IMR-90 (cell line): ENCODE results near the gene TNIP2. TPM values are rescaled to one million over a fixed set of nuclear protein-coding genes. Genes with fewer than 3 reads are reported as not detected.

Source experiments
- ATAC-seq: fragments of 200-7000 bp; cut with Tn5 transposase; 2 replicates; pipeline ENCODE4 v1.9.1; 2020; ENCODE audit warnings: low read depth, mild to moderate bottlenecking, moderate library complexity
- BruUV-seq: library from RNA; stranded (reverse); fragments of 400-500 nt; replicated peaks from 2 replicates; lab custom pipeline; 2021; lab: Mats Ljungman, UMichigan
- CTCF ChIA-PET: fragments of 300-600 bp; formaldehyde crosslinking; extraction: SDS; loops from one replicate; lab custom pipeline; 2021; ENCODE audit warnings: antibody characterized with exemption; lab: Yijun Ruan, JAX
- POLR2A ChIA-PET: fragments of 300-600 bp; sonication (Branson Sonifier 250); formaldehyde crosslinking; loops from one replicate; lab custom pipeline; 2022; ENCODE audit warnings: antibody characterized with exemption; ENCODE audit not compliant: unreplicated experiment; lab: Charles Lee
- DNase-seq: peaks from one replicate; pipeline ENCODE4 v3.0.0; 2013
- H2AFZ ChIP-seq: replicated peaks from 2 replicates; pipeline ENCODE3; 2013; ENCODE audit warnings: low read length, mild to moderate bottlenecking; ENCODE audit not compliant: poor library complexity
- H2AK5ac ChIP-seq: 2 replicates; pipeline ENCODE4 v1.6.1; 2013; ENCODE audit warnings: low read depth, low read length, inconsistent platforms
- H2AK9ac ChIP-seq: replicated peaks from 2 replicates; pipeline ENCODE3; 2013; ENCODE audit warnings: mild to moderate bottlenecking, low read depth, low read length, moderate library complexity; ENCODE audit not compliant: poor library complexity
- H2BK120ac ChIP-seq: 2 replicates; pipeline ENCODE4 v1.6.1; 2013; ENCODE audit warnings: low read depth, low read length, inconsistent platforms
- H2BK15ac ChIP-seq: 3 replicates; pipeline ENCODE4 v1.6.1; 2013; ENCODE audit warnings: low read depth, low read length, inconsistent platforms
- H2BK20ac ChIP-seq: 2 replicates; pipeline ENCODE4 v1.6.1; 2013; ENCODE audit warnings: low read depth, mild to moderate bottlenecking, inconsistent platforms, low read length, moderate library complexity
- H2BK5ac ChIP-seq: 2 replicates; pipeline ENCODE4 v1.6.1; 2013; ENCODE audit warnings: mild to moderate bottlenecking, low read depth, low read length, inconsistent platforms; ENCODE audit not compliant: poor library complexity, severe bottlenecking
- H3K14ac ChIP-seq: replicated peaks from 2 replicates; pipeline ENCODE4 v1.6.1; 2013; ENCODE audit warnings: low read depth, low read length, inconsistent platforms
- H3K18ac ChIP-seq: 2 replicates; pipeline ENCODE4 v1.6.1; 2013; ENCODE audit warnings: low read depth, low read length, control low read depth
- H3K23ac ChIP-seq: 2 replicates; pipeline ENCODE4 v1.6.1; 2013; ENCODE audit warnings: low read depth, low read length, inconsistent platforms
- H3K27ac ChIP-seq: 2 replicates; pipeline ENCODE4 v1.5.1; 2013; ENCODE audit warnings: mild to moderate bottlenecking, control low read depth, low read length; ENCODE audit not compliant: insufficient read depth
- H3K27me3 ChIP-seq: 2 replicates; pipeline ENCODE4 v1.6.1; 2013; ENCODE audit warnings: low read length; ENCODE audit not compliant: control insufficient read depth, insufficient read depth
- H3K36me3 ChIP-seq: 2 replicates; pipeline ENCODE4 v1.6.1; 2013; ENCODE audit warnings: low read length, mixed read lengths; ENCODE audit not compliant: control insufficient read depth, insufficient read depth
- H3K4ac ChIP-seq: 2 replicates; pipeline ENCODE4 v1.6.1; 2013; ENCODE audit warnings: low read depth, low read length, inconsistent platforms
- H3K4me1 ChIP-seq: 2 replicates; pipeline ENCODE4 v1.6.1; 2013; ENCODE audit warnings: low read length, mixed read lengths; ENCODE audit not compliant: control insufficient read depth, insufficient read depth
- H3K4me2 ChIP-seq: 2 replicates; pipeline ENCODE4 v1.6.1; 2013; ENCODE audit warnings: low read depth, mild to moderate bottlenecking, control low read depth, low read length, moderate library complexity
- H3K4me3 ChIP-seq: 2 replicates; pipeline ENCODE4 v1.5.1; 2013; ENCODE audit warnings: low read depth, mild to moderate bottlenecking, control low read depth, low read length, moderate library complexity; ENCODE audit not compliant: insufficient read depth
- H3K56ac ChIP-seq: 2 replicates; pipeline ENCODE4 v1.6.1; 2013; ENCODE audit warnings: low read length, inconsistent platforms; ENCODE audit not compliant: insufficient read depth; ENCODE audit errors: extremely low read depth
- H3K79me1 ChIP-seq, 2 experiments: 2 replicates each; pipeline ENCODE4 v1.6.1; 2013; ENCODE audit warnings: low read length in 2 of 2, inconsistent platforms in 1 of 2, low read depth in 1 of 2
- H3K9ac ChIP-seq: 2 replicates; pipeline ENCODE4 v1.6.1; 2013; ENCODE audit warnings: low read depth, low read length, control low read depth
- H3K9me1 ChIP-seq: 2 replicates; pipeline ENCODE4 v1.6.1; 2013; ENCODE audit warnings: low read length, inconsistent platforms; ENCODE audit not compliant: insufficient read depth
- H3K9me3 ChIP-seq: 2 replicates; pipeline ENCODE4 v1.6.1; 2013; ENCODE audit warnings: low read length; ENCODE audit not compliant: control insufficient read depth, insufficient read depth
- H4K20me1 ChIP-seq: 2 replicates; pipeline ENCODE4 v1.6.1; 2013; ENCODE audit warnings: low read length, inconsistent platforms; ENCODE audit not compliant: insufficient read depth
- H4K5ac ChIP-seq: 2 replicates; pipeline ENCODE4 v1.6.1; 2013; ENCODE audit warnings: mild to moderate bottlenecking, low read depth, low read length, control low read depth
- H4K8ac ChIP-seq, 2 experiments: 2 replicates each; pipeline ENCODE4 v1.6.1; 2013; ENCODE audit warnings: low read depth in 2 of 2, low read length in 2 of 2, control low read depth in 1 of 2, inconsistent platforms in 1 of 2
- H4K91ac ChIP-seq: 2 replicates; pipeline ENCODE4 v1.6.1; 2013; ENCODE audit warnings: low read depth, low read length, inconsistent platforms; ENCODE audit not compliant: insufficient read depth
- CHD1 ChIP-seq: IDR thresholded peaks from 2 replicates; pipeline ENCODE4 v1.6.1; 2012; ENCODE audit warnings: low read depth, low read length, improper control_type of control experiment
- MAZ ChIP-seq: IDR thresholded peaks from 2 replicates; pipeline ENCODE4 v1.6.1; 2012; ENCODE audit warnings: low read depth, mild to moderate bottlenecking, low read length, improper control_type of control experiment, moderate library complexity, borderline replicate concordance
- MXI1 ChIP-seq: IDR thresholded peaks from 2 replicates; pipeline ENCODE4 v1.6.1; 2012; ENCODE audit warnings: low read depth, mild to moderate bottlenecking, low read length, moderate library complexity, borderline replicate concordance
- POLR2A ChIP-seq: IDR thresholded peaks from 2 replicates; pipeline ENCODE4 v1.6.1; 2012; ENCODE audit warnings: mild to moderate bottlenecking, low read depth, low read length
- RAD21 ChIP-seq: IDR thresholded peaks from 2 replicates; pipeline ENCODE4 v1.6.1; 2012; ENCODE audit warnings: low read length, improper control_type of control experiment
- RCOR1 ChIP-seq: IDR thresholded peaks from 2 replicates; pipeline ENCODE4 v1.6.1; 2012; ENCODE audit warnings: mild to moderate bottlenecking, low read length, improper control_type of control experiment; ENCODE audit not compliant: insufficient replicate concordance
- RFX5 ChIP-seq: IDR thresholded peaks from 2 replicates; pipeline ENCODE4 v1.8.0; 2012; ENCODE audit warnings: low read depth, mild to moderate bottlenecking, low read length, moderate library complexity
- SMC3 ChIP-seq: fragments of 150-350 bp; IDR thresholded peaks from 2 replicates; pipeline ENCODE4 v1.6.1; 2016; ENCODE audit warnings: low read depth, mild to moderate bottlenecking, antibody characterized with exemption, low read length, moderate library complexity
- WGBS, 2 experiments: methylation state at CpG; one replicate each; pipeline versions ENCODE4 v1.1.5 to v1.1.7; 2013; ENCODE audit warnings: missing lambda C conversion rate in 2 of 2; ENCODE audit not compliant: insufficient read length in 1 of 2; ENCODE audit errors: extremely low coverage in 2 of 2; 5-methylcytosine and 5-hydroxymethylcytosine counted together
- dilution Hi-C: fragments of 300-500 bp; cut with HindIII; formaldehyde crosslinking; loops from one replicate; pipeline ENCODE4 v1.14.3; 2018; ENCODE audit warnings: low sequenced_read_pairs; ENCODE audit not compliant: unreplicated experiment
- in situ Hi-C: fragments of 300-500 bp; cut with MboI; formaldehyde crosslinking; loops from 3 replicates; pipeline ENCODE4 v1.14.3; 2019; ENCODE audit warnings: low sequenced_read_pairs, inconsistent platforms, mixed read lengths
- intact Hi-C: fragments of 100-400 bp; cut with micrococcal nuclease; formaldehyde crosslinking; loops from 2 replicates; pipeline ENCODE4 v1.10.0; 2022
- polyA plus RNA-seq, 3 experiments: library from polyadenylated mRNA; depleted of rRNA; stranded (reverse); fragments of >200 nt; gene quantifications; 2 replicates each; pipeline ENCODE4 v1.2.3, GENCODE V29; 2012; ENCODE audit warnings: low replicate concordance in 1 of 3
- total RNA-seq: library from RNA; depleted of rRNA; stranded (reverse); fragments of >200 nt; gene quantifications from 2 replicates; pipeline ENCODE4 v1.2.3, GENCODE V29; 2012
- TF ChIP-seq, protein P1 (sequence below): fragments of 150-350 bp; IDR thresholded peaks from 2 replicates; pipeline ENCODE4 v1.6.1; 2016; ENCODE audit warnings: low read depth, mild to moderate bottlenecking, low read length, moderate library complexity, borderline replicate concordance
- TF ChIP-seq, protein P2 (sequence below): fragments of 150-350 bp; IDR thresholded peaks from 2 replicates; pipeline ENCODE4 v1.6.1; 2017; ENCODE audit warnings: mild to moderate bottlenecking, antibody characterized with exemption, low read length, low read depth

Gene TNIP2
- total and polyA plus RNA-seq, 2 of the 4 experiments (the other 2 are of a cell fraction): 33.3 to 38.5 TPM

DNA sequence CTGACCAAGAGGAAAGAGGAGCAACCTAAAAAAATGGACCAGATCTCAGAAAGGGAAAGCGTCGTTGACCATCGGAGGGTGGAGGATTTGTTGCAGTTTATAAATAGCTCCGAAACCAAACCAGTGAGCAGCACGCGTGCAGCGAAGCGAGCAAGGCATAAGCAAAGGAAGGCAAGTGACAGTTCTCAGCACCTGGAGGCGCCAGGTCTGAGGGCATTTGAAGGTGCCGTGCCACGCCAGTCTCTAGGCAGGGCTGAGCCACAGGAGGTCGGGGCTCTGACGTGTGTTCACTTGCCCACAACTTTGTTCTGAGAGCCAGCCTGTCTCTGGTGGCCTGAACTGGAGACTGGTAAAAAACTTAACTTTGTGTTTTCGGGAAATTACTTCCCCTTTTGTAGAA is 59.7 kb downstream of the TNIP2 start:
- peaks cover 74% of the 10 kb centered on the region for H3K36me3 ChIP-seq
- BruUV-seq: no TSS peak
- H3K4me2 ChIP-seq: no peak overlapping the region
- peaks cover 3% of the 10 kb centered on the region; the same call in 1 of the 2 replicates for H4K20me1 ChIP-seq
- no peak for ATAC-seq
- H3K4me1 ChIP-seq: no peaks in the 10 kb centered on the region
- H2AK9ac ChIP-seq: no peak overlapping the region
- H2BK5ac ChIP-seq: no peak overlapping the region
- DNase-seq: no peak
- H4K8ac ChIP-seq: no peak overlapping the region
- H4K5ac ChIP-seq: no peak overlapping the region
- H3K14ac ChIP-seq: no peak overlapping the region
- H2BK120ac ChIP-seq: no peak overlapping the region
- TF ChIP-seq CHD1 (no peak), RAD21 (no peak), MXI1 (no peak), MAZ (no peak), RFX5 (no peak), RCOR1 (no peak), POLR2A (no peak), SMC3 (no peak)
- TF ChIP-seq, protein P1, sequence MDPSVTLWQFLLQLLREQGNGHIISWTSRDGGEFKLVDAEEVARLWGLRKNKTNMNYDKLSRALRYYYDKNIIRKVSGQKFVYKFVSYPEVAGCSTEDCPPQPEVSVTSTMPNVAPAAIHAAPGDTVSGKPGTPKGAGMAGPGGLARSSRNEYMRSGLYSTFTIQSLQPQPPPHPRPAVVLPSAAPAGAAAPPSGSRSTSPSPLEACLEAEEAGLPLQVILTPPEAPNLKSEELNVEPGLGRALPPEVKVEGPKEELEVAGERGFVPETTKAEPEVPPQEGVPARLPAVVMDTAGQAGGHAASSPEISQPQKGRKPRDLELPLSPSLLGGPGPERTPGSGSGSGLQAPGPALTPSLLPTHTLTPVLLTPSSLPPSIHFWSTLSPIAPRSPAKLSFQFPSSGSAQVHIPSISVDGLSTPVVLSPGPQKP: no peak
- TF ChIP-seq, protein P2, sequence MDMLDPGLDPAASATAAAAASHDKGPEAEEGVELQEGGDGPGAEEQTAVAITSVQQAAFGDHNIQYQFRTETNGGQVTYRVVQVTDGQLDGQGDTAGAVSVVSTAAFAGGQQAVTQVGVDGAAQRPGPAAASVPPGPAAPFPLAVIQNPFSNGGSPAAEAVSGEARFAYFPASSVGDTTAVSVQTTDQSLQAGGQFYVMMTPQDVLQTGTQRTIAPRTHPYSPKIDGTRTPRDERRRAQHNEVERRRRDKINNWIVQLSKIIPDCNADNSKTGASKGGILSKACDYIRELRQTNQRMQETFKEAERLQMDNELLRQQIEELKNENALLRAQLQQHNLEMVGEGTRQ: no peak
- peaks cover 16 to 37% of the 10 kb centered on the region in 2 experiments; a peak in 3 of 4 replicates for H3K79me1 ChIP-seq
- intact Hi-C loops: no loop called here
- no peak overlapping the region for H3K4ac ChIP-seq
- no peak overlapping the region for H2AK5ac ChIP-seq
- H4K91ac ChIP-seq: no peak overlapping the region
- in situ Hi-C loops: no loop called here
- dilution Hi-C loops: no loop called here
- no peak overlapping the region for H2AFZ ChIP-seq
- no peak overlapping the region for H3K4me3 ChIP-seq
- no peak overlapping the region for H3K9ac ChIP-seq
- no peak overlapping the region for H3K18ac ChIP-seq
- CTCF ChIA-PET: no interaction called here
- POLR2A ChIA-PET: no interaction called here
- no peak overlapping the region for H3K27ac ChIP-seq
- H3K9me1 ChIP-seq: peaks cover 9% of the 10 kb centered on the region; the same call in 1 of the 2 replicates
- no peaks in the 10 kb centered on the region for H3K27me3 ChIP-seq
- H3K9me3 ChIP-seq: no peaks in the 10 kb centered on the region
- 100% methylated on average over 9 of the region's 14 CpGs; no CpG with 5 or more reads in 1 of the 2 experiments for WGBS, 2 experiments
- H2BK15ac ChIP-seq: no peak overlapping the region
- H3K23ac ChIP-seq: no peak overlapping the region
- H3K56ac ChIP-seq: no peak overlapping the region
- H2BK20ac ChIP-seq: no peak overlapping the region
